ENCODE results near the gene FITM1. TPM values are rescaled to one million over a fixed set of nuclear protein-coding genes. Genes with fewer than 3 reads are reported as not detected.

FITM1 gene
- polyA plus RNA-seq, 1 experiment: not detected

DNA sequence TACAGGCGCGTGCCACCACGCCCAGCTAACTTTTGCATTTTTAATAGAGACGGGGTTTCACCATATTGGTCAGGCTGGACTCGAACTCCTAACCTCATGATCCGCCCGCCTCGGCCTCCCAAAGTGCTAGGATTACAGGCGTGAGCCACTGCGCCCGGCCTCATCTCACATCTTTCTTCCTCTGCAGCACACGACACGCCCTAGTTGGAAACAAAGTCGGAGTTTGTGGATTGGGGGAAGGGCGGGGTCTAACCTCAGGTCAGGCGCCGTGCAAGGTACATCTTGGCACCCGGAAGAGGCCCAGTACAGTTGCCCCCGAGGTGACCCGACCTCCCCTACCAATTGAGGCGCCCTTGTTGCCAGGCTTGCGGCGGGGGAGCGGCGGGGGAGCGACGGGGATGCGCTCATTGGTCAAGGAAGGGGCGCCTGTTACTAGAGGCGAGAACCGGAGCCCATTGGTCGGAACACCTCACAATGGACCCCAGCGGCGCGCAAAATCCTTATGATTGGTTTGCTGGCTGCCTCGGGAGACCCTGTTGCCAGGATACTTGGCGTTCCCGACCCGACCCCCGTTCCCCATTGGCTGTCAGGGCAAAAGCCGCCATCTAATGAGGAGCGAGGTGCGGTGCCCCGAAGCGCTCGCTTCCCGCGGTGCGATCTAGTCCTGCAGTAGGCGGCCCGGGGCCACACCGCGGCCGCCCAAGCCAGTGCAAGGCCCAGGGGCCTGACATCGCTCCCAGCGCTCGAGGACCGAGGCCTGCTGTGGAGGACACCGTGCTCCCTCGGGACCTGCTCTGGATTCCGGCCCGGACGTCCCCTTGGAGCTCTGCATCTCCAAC lies 41.2 kb downstream of the FITM1 start, which contains the start of gene REC8:
Gene REC8, plus strand, starts transcription at position 659 of the 839 bp plus-strand sequence. CDS start 473 bp downstream, outside the sequence.
- Histone ChIP-seq H3K9me3 (ENCODE audit: control insufficient read depth, insufficient read depth, low read length) (no peaks in the 10 kb centered on the region; the same call in 1 of the 2 replicates), H3K27ac (ENCODE audit: low read depth, low read length) (no peak within 1 kb of the TSS), H3K4me3 (ENCODE audit: low read depth, low read length) (peak within 1 kb of the TSS; percentile 37), H3K27me3 (ENCODE audit: control insufficient read depth, insufficient read depth, low read length) (no peaks in the 10 kb centered on the region)
- TF ChIP-seq, protein P1, sequence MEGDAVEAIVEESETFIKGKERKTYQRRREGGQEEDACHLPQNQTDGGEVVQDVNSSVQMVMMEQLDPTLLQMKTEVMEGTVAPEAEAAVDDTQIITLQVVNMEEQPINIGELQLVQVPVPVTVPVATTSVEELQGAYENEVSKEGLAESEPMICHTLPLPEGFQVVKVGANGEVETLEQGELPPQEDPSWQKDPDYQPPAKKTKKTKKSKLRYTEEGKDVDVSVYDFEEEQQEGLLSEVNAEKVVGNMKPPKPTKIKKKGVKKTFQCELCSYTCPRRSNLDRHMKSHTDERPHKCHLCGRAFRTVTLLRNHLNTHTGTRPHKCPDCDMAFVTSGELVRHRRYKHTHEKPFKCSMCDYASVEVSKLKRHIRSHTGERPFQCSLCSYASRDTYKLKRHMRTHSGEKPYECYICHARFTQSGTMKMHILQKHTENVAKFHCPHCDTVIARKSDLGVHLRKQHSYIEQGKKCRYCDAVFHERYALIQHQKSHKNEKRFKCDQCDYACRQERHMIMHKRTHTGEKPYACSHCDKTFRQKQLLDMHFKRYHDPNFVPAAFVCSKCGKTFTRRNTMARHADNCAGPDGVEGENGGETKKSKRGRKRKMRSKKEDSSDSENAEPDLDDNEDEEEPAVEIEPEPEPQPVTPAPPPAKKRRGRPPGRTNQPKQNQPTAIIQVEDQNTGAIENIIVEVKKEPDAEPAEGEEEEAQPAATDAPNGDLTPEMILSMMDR (IDR thresholded peaks at IDR 0.05; ENCODE audit: low read depth, low read length): no peak
- ChIA-PET POLR2A (interaction anchor here (1.0 kb wide), 1 partner anchor 11 kb away, joined by 4 read pairs; the partner anchor contains the start of gene IRF9), CTCF (interaction anchor here (1.9 to 2.0 kb wide), 2 partner anchors 10 kb away, joined by 8 to 19 read pairs; partner anchors contain the start of gene IRF9)
- no peak for DNase-seq (ENCODE audit: low read depth, low spot score)

- no peak overlapping the region for H3K27ac ChIP-seq (ENCODE audit: low read depth, low read length)
- H3K9me3 ChIP-seq (ENCODE audit: control insufficient read depth, insufficient read depth, low read length): no peaks in the 10 kb centered on the region; the same call in 1 of the 2 replicates
- CTCF ChIA-PET: interaction anchor here (2.0 kb wide), 1 partner anchor 11 kb away, joined by 8 read pairs; the partner anchor contains the start of gene IRF9
- TF ChIP-seq, protein P1 (IDR thresholded peaks at IDR 0.05; ENCODE audit: low read depth, low read length): no peak
- H3K27me3 ChIP-seq (ENCODE audit: control insufficient read depth, insufficient read depth, low read length): no peaks in the 10 kb centered on the region
- no peak for DNase-seq (ENCODE audit: low read depth, low spot score)
- POLR2A ChIA-PET: interaction anchor here (1.0 kb wide), 1 partner anchor 11 kb away, joined by 4 read pairs; the partner anchor contains the start of gene IRF9
- H3K4me3 ChIP-seq (ENCODE audit: low read depth, low read length): peak overlapping the region; percentile 37
Observed at GRCh38 chr14:24172261-24172860, 41.9 kb downstream of the FITM1 start.

GRCh38 chr14:24172871-24173281 lies 42.4 kb downstream of the FITM1 start:
- H3K27ac ChIP-seq (ENCODE audit: low read depth, low read length): no peak overlapping the region
- TF ChIP-seq, protein P1 (IDR thresholded peaks at IDR 0.05; ENCODE audit: low read depth, low read length): no peak
- ChIA-PET POLR2A (no interaction called here), CTCF (interaction anchor here (2.0 kb wide), 1 partner anchor 12 kb away, joined by 8 read pairs; the partner anchor contains the start of gene IRF9)
- no peak overlapping the region for H3K4me3 ChIP-seq (ENCODE audit: low read depth, low read length)
- H3K9me3 ChIP-seq (ENCODE audit: control insufficient read depth, insufficient read depth, low read length): no peaks in the 10 kb centered on the region; the same call in 1 of the 2 replicates
- H3K27me3 ChIP-seq (ENCODE audit: control insufficient read depth, insufficient read depth, low read length): no peaks in the 10 kb centered on the region
- no peak for DNase-seq (ENCODE audit: low read depth, low spot score)

DNA sequence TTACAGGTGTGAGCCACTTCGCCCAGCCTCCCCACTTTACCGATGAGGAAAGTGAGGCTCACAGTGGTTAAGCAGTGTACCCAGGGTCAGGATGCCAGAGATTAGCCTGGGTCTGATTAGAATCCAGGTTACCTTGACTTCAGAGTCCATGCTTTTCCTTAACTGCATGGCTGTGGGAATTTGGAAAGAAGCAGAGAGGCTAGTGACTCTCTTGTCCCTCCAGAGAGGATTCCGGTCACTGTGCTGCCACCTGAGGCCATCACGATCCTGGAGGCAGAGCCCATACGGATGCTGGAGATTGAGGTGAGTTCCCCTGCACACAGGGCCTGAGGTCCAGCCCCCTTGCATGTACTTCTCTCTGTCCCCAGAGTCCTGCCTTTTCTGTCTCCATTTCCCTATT lies 46.1 kb downstream of the FITM1 start:
- no peak overlapping the region for H3K4me3 ChIP-seq (ENCODE audit: low read depth, low read length)
- no peaks in the 10 kb centered on the region; the same call in 1 of the 2 replicates for H3K9me3 ChIP-seq (ENCODE audit: control insufficient read depth, insufficient read depth, low read length)
- TF ChIP-seq, protein P1 (IDR thresholded peaks at IDR 0.05; ENCODE audit: low read depth, low read length): no peak
- CTCF ChIA-PET: no interaction called here
- no peak for DNase-seq (ENCODE audit: low read depth, low spot score)
- H3K27me3 ChIP-seq (ENCODE audit: control insufficient read depth, insufficient read depth, low read length): no peaks in the 10 kb centered on the region
- no peak overlapping the region for H3K27ac ChIP-seq (ENCODE audit: low read depth, low read length)
- POLR2A ChIA-PET: interaction anchor here (0.7 to 1.1 kb wide), 2 partner anchors 9 to 16 kb away, joined by 3 read pairs; partner anchors contain the start of gene IRF9
